ENCODE data around the gene TMEM247.
"Not testable (repeated sequence)": the region's sequence is repeated elsewhere in the genome, so short reads cannot be mapped to it uniquely, and the experiment has no call there.

TMEM247 gene

DNA sequence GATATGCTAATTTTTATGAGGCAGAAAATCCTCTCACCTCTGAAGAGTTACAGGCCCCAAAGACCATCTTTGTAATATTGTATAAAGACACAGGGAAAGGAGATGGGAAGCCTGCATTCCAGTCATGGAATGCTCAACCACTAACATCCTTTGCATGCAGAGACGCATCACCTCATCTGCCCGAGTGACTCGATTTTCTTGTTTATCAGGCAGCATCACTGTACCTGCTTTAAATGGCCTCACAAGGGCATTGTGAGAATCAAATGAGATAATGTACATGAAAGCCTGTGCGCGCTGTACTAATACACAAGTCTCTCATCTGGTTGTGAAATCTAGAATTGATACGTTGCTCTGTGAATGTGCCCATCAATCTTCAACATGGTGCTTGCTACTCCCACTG is 10.2 kb upstream of the TMEM247 start:
- H3K4me3 ChIP-seq (ENCODE audit: low read depth, low read length) = no peak overlapping the region
- no peak for DNase-seq (ENCODE audit: low read depth)
- TF ChIP-seq CTCF (IDR thresholded peaks at IDR 0.05; ENCODE audit: low read depth, low read length, missing control alignments) = no peak

DNA sequence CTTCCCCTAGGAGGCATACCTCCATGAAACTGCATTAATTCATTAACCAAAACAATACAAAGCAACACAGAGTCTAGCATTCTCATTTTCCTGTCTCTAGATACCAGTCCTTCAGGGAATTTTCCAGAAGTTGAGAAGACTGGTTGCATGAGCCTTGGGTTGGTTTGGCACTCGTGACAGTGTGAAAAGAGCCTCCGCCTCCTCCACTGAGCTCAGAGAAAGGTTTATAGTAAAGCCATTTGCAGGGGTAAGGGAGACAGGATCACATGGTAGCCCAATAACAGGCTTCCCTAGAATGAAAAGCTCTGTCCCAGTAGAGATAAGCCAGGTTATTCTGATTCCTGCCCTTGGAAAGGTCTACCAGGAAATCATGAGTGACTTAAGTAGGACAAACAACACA is 9.7 kb upstream of the TMEM247 start:
- H3K4me3 ChIP-seq (ENCODE audit: low read depth, low read length) = no peak overlapping the region
- no peak for DNase-seq (ENCODE audit: low read depth)
- no peak for TF ChIP-seq CTCF (IDR thresholded peaks at IDR 0.05; ENCODE audit: low read depth, low read length, missing control alignments)

GRCh38 chr2:46470114-46470628 is 9.2 kb upstream of the TMEM247 start:
- no peak overlapping the region for H3K4me3 ChIP-seq (ENCODE audit: low read depth, low read length)
- no peak for TF ChIP-seq CTCF (IDR thresholded peaks at IDR 0.05; ENCODE audit: low read depth, low read length, missing control alignments)
- no peak for DNase-seq (ENCODE audit: low read depth)

DNA sequence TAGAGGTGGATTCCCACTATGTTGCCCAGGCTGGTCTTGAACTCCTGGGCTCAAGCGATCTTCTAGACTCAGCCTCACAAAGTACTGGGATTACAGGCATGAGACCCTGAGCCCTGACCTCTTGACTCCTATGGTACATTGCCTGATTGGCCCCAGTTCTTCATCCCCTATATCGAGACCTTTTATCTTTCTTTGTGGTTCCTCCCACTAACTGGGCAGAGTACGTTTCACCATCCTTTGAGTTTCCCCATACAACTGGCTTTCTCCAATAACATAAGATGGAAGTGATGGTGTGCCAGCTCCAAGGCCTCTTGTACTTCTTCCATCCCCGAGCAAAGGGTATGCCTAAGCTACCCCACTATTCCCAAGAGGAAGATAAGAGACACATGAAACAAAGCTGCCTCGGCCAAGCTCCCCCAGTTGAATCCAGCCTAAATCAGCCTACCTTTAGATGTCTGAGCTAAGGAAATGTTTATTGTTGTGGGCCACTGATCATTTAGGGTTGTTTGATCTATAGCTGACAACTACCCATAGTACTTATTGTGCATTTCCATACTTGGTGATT is 8.3 kb upstream of the TMEM247 start:
- no peak for TF ChIP-seq CTCF (IDR thresholded peaks at IDR 0.05; ENCODE audit: low read depth, low read length, missing control alignments)
- H3K4me3 ChIP-seq (ENCODE audit: low read depth, low read length) = no peak overlapping the region
- DNase-seq (ENCODE audit: low read depth) = no peak

DNA sequence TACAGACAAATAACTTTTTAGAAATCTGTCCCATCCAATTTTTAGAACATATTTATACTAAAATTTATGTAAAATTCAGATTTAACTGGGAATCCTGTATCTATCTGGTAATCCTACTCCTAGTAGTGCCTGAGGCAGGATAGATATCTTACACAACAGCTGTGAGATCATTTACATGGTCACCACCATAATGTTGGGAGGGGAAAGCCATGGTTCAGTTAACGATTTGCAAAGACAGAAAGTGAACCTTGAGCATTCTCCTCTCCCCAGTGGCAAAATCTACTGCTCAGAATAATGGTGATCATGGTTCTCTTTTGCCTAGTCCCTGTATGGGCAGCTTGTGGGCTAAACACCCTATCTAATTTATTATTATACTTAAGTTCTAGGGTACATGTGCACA is 7.7 kb upstream of the TMEM247 start:
- H3K4me3 ChIP-seq (ENCODE audit: low read depth, low read length) = no peak overlapping the region
- DNase-seq (ENCODE audit: low read depth) = no peak
- TF ChIP-seq CTCF (IDR thresholded peaks at IDR 0.05; ENCODE audit: low read depth, low read length, missing control alignments) = no peak

DNA sequence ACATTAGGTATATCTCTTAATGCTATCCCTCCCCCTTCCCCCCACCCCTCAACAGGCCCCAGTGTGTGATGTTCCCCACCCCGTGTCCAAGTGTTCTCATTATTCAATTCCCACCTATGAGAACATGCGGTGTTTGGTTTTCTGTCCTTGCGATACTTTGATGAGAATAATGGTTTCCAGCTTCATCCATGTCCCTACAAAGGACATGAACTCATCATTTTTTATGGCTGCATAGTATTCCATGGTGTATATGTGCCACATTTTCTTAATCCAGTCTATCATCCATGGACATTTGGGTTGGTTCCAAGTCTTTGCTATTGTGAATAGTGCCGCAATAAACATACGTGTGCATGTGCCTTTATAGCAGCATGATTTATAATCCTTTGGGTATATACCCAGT is 7.2 kb upstream of the TMEM247 start:
- H3K4me3 ChIP-seq (ENCODE audit: low read depth, low read length); DNase-seq (ENCODE audit: low read depth): not testable (repeated sequence)

DNA sequence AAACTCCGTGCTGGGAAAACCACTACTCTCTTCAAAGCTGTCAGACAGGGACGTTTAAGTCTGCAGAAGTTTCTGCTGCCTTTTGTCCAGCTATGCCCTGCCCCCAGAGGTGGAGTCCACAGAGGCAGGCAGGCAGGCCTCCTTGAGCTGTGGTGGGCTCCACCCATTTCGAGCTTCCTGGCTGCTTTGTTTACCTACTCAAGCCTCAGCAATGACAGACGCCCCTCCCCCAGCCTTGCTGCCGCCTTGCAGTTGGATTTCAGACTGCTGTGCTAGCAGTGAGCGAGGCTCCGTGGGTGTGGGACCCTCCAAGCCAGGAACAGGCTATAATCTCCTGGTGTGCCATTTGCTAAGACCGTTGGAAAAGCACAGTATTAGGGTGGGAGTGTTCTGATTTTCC is 1.9 kb upstream of the TMEM247 start:
- not testable (repeated sequence) for H3K4me3 ChIP-seq (ENCODE audit: low read depth, low read length); DNase-seq (ENCODE audit: low read depth)

GRCh38 chr2:46477925-46478324 is 1.4 kb upstream of the TMEM247 start:
- TF ChIP-seq CTCF (IDR thresholded peaks at IDR 0.05; ENCODE audit: low read depth, low read length, missing control alignments) = no peak
- no peak for DNase-seq (ENCODE audit: low read depth)
- no peak overlapping the region for H3K4me3 ChIP-seq (ENCODE audit: low read depth, low read length)

Data from GM12864 (cell line).